ENCODE results near the gene TRPM3.

The TRPM3 gene

DNA sequence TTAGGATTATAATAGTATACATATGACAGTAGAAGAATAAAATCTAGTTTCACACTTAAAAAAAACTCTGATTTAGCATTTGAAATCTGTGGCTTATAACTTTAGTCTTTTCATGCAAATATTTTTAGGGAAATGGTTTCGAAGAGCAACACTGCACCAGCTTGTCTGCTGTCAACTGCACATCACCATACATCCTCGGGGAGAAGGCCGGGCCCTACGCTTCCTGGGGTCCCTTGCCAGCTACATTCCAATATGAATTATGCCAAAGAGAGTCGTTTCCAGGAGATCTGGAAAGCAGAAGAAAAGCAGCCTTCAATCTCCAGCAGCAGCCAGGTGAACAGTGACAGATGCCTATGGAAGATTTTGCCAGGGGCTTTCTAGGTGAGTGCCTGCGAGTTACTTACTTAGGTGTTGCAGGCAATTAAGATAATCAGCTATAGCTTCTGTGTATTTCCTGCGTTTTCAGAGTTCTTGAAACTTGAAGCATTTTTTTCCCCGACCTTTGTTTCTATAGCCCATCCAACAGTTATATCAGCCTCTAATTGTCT lies 166.8 kb downstream of the TRPM3 start:
- no peak overlapping the region for H3K4me3 Mint-ChIP-seq
- H3K36me3 Mint-ChIP-seq = no peaks in the 10 kb centered on the region
- no peak overlapping the region for H3K27ac Mint-ChIP-seq
- no peaks in the 10 kb centered on the region for H3K27me3 Mint-ChIP-seq
- no peaks in the 10 kb centered on the region for H3K4me1 Mint-ChIP-seq (ENCODE audit: low read depth)
- no peaks in the 10 kb centered on the region for H3K9me3 Mint-ChIP-seq (ENCODE audit: low read depth)

- H3K27me3 Mint-ChIP-seq = peaks cover 2% of the 10 kb centered on the region
- H3K36me3 Mint-ChIP-seq = no peaks in the 10 kb centered on the region
- H3K9me3 Mint-ChIP-seq (ENCODE audit: low read depth) = no peaks in the 10 kb centered on the region
- H3K4me3 Mint-ChIP-seq = no peak overlapping the region
- no peaks in the 10 kb centered on the region for H3K4me1 Mint-ChIP-seq (ENCODE audit: low read depth)
- H3K27ac Mint-ChIP-seq = no peak overlapping the region
Observed at GRCh38 chr9:70954126-70954525, 167.3 kb downstream of the TRPM3 start.

GRCh38 chr9:70951749-70952727 lies 169.4 kb downstream of the TRPM3 start:
- no peaks in the 10 kb centered on the region for H3K4me1 Mint-ChIP-seq (ENCODE audit: low read depth)
- H3K9me3 Mint-ChIP-seq (ENCODE audit: low read depth) = no peaks in the 10 kb centered on the region
- no peak overlapping the region for H3K27ac Mint-ChIP-seq
- H3K27me3 Mint-ChIP-seq = peaks cover 2% of the 10 kb centered on the region
- H3K4me3 Mint-ChIP-seq = no peak overlapping the region
- no peaks in the 10 kb centered on the region for H3K36me3 Mint-ChIP-seq

- Mint-ChIP-seq H3K4me1 (ENCODE audit: low read depth) (no peaks in the 10 kb centered on the region), H3K4me3 (no peak overlapping the region), H3K27ac (no peak overlapping the region), H3K27me3 (peaks cover 2% of the 10 kb centered on the region), H3K9me3 (ENCODE audit: low read depth) (no peaks in the 10 kb centered on the region), H3K36me3 (no peaks in the 10 kb centered on the region)
Observed at GRCh38 chr9:70950270-70950669, 171.2 kb downstream of the TRPM3 start.

DNA sequence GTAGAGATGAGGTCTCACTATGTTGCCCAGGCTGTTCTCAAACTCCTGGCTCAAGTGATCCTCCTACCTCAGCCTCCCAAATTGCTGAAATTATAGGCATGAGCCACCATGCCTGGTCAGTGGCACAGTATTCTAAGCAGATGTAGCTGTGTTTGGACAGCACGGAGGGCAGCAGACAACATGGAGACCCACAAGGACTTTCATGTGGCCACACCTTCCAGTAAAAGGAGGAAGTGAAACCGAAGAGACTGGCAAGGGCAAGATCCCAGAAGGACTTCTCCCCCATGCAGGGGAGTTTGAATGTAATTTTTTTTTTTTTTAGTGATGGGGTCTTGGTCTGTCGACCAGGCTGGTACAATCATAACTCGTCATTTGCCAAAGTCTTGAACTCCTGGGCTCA lies 172.2 kb downstream of the TRPM3 start:
- no peaks in the 10 kb centered on the region for H3K36me3 Mint-ChIP-seq
- no peak overlapping the region for H3K4me3 Mint-ChIP-seq
- H3K27me3 Mint-ChIP-seq = peaks cover 2% of the 10 kb centered on the region
- H3K27ac Mint-ChIP-seq = no peak overlapping the region
- no peaks in the 10 kb centered on the region for H3K4me1 Mint-ChIP-seq (ENCODE audit: low read depth)
- no peaks in the 10 kb centered on the region for H3K9me3 Mint-ChIP-seq (ENCODE audit: low read depth)

GRCh38 chr9:70948744-70949143 lies 172.7 kb downstream of the TRPM3 start:
- Mint-ChIP-seq H3K4me3 (no peak overlapping the region), H3K27me3 (peaks cover 2% of the 10 kb centered on the region), H3K36me3 (no peaks in the 10 kb centered on the region), H3K9me3 (ENCODE audit: low read depth) (no peaks in the 10 kb centered on the region), H3K27ac (no peak overlapping the region), H3K4me1 (ENCODE audit: low read depth) (no peaks in the 10 kb centered on the region)

GRCh38 chr9:70947511-70947910 lies 173.9 kb downstream of the TRPM3 start:
- Mint-ChIP-seq H3K4me3 (no peak overlapping the region), H3K9me3 (ENCODE audit: low read depth) (no peaks in the 10 kb centered on the region), H3K27me3 (peaks cover 2% of the 10 kb centered on the region), H3K27ac (no peak overlapping the region), H3K4me1 (ENCODE audit: low read depth) (no peaks in the 10 kb centered on the region), H3K36me3 (no peaks in the 10 kb centered on the region)

GRCh38 chr9:70947086-70947485 lies 174.3 kb downstream of the TRPM3 start:
- Mint-ChIP-seq H3K27me3 (peaks cover 2% of the 10 kb centered on the region), H3K36me3 (no peaks in the 10 kb centered on the region), H3K4me1 (ENCODE audit: low read depth) (no peaks in the 10 kb centered on the region), H3K4me3 (no peak overlapping the region), H3K27ac (no peak overlapping the region), H3K9me3 (ENCODE audit: low read depth) (no peaks in the 10 kb centered on the region)

GRCh38 chr9:70945301-70945700 lies 176.1 kb downstream of the TRPM3 start:
- H3K27me3 Mint-ChIP-seq = peaks cover 2% of the 10 kb centered on the region
- no peak overlapping the region for H3K27ac Mint-ChIP-seq
- no peak overlapping the region for H3K4me3 Mint-ChIP-seq
- no peaks in the 10 kb centered on the region for H3K9me3 Mint-ChIP-seq (ENCODE audit: low read depth)
- no peaks in the 10 kb centered on the region for H3K36me3 Mint-ChIP-seq
- H3K4me1 Mint-ChIP-seq (ENCODE audit: low read depth) = no peaks in the 10 kb centered on the region

DNA sequence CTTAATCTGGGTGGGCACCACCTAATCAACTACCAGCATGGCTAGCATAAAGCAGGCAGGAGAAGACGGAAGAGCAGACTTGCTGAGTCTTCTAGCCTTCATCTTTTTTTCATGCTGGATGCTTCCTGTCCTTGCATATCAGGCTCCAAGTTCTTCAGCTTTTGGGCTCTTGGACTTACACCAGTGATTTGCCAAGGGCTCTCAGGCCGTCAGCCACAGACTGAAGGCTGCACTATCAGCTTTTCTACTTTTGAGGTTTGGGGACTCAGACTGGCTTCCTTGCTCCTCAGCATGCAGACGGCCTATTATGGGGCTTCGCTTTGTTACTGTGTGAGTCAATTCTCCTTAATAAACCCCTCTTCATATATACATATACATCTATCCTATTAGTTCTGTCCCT lies 180.2 kb downstream of the TRPM3 start:
- no peak overlapping the region for H3K4me3 Mint-ChIP-seq

DNA sequence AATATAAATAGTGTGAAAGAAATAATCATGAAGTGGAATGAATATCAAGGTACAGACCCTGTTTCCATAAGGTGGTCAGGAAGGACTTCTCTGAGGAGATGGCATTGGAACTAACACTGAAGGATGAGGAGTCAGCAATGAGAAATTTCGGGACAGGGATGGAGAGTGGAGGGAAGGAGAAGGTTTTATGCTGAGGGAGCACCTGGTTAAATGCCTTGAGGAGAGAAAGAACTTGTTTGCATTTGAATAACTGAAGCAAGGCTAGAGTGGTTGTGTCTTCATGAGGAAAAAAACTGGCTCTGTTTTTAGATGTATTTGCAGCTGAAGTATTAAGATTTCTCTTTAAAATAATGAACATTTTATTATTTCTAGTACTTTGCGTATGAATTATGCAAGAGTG lies 180.8 kb downstream of the TRPM3 start:
- H3K27me3 Mint-ChIP-seq = peaks cover 4% of the 10 kb centered on the region
- H3K9me3 Mint-ChIP-seq (ENCODE audit: low read depth) = no peaks in the 10 kb centered on the region
- H3K27ac Mint-ChIP-seq = no peak overlapping the region
- H3K36me3 Mint-ChIP-seq = no peaks in the 10 kb centered on the region
- H3K4me3 Mint-ChIP-seq = no peak overlapping the region
- no peaks in the 10 kb centered on the region for H3K4me1 Mint-ChIP-seq (ENCODE audit: low read depth)

More for the DNA sequence above, 180.2 kb downstream of the TRPM3 start:
- Mint-ChIP-seq H3K27me3 (peaks cover 4% of the 10 kb centered on the region), H3K36me3 (no peaks in the 10 kb centered on the region), H3K27ac (no peak overlapping the region), H3K9me3 (ENCODE audit: low read depth) (no peaks in the 10 kb centered on the region), H3K4me1 (ENCODE audit: low read depth) (no peaks in the 10 kb centered on the region)

- Mint-ChIP-seq H3K9me3 (ENCODE audit: low read depth) (no peaks in the 10 kb centered on the region), H3K36me3 (no peaks in the 10 kb centered on the region), H3K27me3 (peaks cover 6% of the 10 kb centered on the region), H3K4me3 (no peak overlapping the region), H3K27ac (no peak overlapping the region), H3K4me1 (ENCODE audit: low read depth) (no peaks in the 10 kb centered on the region)
Observed at GRCh38 chr9:70936536-70936935, 184.9 kb downstream of the TRPM3 start.

DNA sequence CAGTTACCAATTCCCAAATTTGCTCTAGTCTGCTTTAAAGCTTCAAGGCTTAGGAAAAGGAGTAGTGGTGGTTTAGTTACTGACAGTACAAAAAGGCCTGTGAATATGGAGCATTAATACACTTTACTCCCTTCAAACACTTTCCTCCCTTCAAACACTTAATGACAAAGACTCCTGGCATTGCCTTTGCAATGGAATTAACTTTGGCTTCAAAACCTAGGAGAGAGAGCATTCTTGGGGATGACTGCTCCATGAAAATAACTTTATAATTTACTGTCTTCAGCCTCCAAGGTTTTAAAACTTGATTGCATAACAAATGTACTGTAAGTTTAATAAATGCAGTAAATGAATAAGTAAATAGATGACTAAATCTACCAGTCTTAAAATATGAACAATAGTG lies 185.6 kb downstream of the TRPM3 start:
- Mint-ChIP-seq H3K9me3 (ENCODE audit: low read depth) (no peaks in the 10 kb centered on the region), H3K4me1 (ENCODE audit: low read depth) (no peaks in the 10 kb centered on the region), H3K4me3 (no peak overlapping the region), H3K27me3 (peaks cover 6% of the 10 kb centered on the region), H3K27ac (no peak overlapping the region), H3K36me3 (no peaks in the 10 kb centered on the region)

DNA sequence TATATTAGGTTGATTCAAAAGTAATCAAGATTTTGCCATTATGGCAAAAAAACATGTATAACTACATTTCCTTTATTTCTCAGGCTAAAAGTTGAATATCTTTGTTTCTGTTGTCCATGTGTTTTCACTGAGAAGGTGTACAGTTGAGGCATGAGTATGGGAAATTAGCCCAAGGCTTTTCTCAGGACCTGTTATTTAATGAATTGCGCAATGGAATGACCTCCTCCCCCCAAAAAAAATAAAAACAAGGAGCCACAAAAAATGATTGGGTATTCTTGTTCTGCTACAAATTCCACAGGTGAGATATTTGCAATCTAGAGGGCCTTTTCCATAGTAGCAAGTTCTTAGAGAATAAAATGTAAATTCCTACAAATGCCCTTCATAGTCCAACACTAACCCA lies 186.8 kb downstream of the TRPM3 start:
- no peaks in the 10 kb centered on the region for H3K36me3 Mint-ChIP-seq
- H3K4me1 Mint-ChIP-seq (ENCODE audit: low read depth) = no peaks in the 10 kb centered on the region
- peaks cover 6% of the 10 kb centered on the region for H3K27me3 Mint-ChIP-seq
- H3K9me3 Mint-ChIP-seq (ENCODE audit: low read depth) = no peaks in the 10 kb centered on the region
- no peak overlapping the region for H3K4me3 Mint-ChIP-seq
- no peak overlapping the region for H3K27ac Mint-ChIP-seq

- Mint-ChIP-seq H3K27me3 (peaks cover 4% of the 10 kb centered on the region), H3K36me3 (no peaks in the 10 kb centered on the region), H3K4me1 (ENCODE audit: low read depth) (no peaks in the 10 kb centered on the region), H3K4me3 (no peak overlapping the region), H3K27ac (no peak overlapping the region), H3K9me3 (ENCODE audit: low read depth) (no peaks in the 10 kb centered on the region)
Observed at GRCh38 chr9:70933321-70933720, 188.1 kb downstream of the TRPM3 start.

DNA sequence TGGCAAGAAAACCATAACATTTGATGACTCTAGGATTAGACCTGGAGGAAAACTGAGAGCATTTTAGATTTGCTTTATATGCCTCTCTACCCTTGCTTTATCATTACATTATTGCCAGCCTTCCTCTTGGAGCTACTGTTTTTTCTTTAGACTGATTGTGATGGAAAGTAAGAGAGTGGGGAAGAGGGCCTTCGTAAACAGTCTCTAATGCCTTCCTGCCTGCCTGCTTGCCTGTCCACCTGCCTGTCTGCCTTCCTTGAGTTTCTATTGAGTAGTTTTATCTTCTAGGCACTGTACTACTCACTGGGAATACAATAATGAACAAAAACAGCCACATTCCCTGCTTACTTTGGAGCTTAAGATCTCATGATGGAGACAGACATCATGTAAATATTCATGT lies 189.3 kb downstream of the TRPM3 start:
- H3K4me1 Mint-ChIP-seq (ENCODE audit: low read depth) = no peaks in the 10 kb centered on the region
- no peaks in the 10 kb centered on the region for H3K36me3 Mint-ChIP-seq
- no peaks in the 10 kb centered on the region for H3K9me3 Mint-ChIP-seq (ENCODE audit: low read depth)
- peaks cover 4% of the 10 kb centered on the region for H3K27me3 Mint-ChIP-seq
- no peak overlapping the region for H3K27ac Mint-ChIP-seq
- H3K4me3 Mint-ChIP-seq = no peak overlapping the region
